GM18508 (cell line): ENCODE data around the gene BAG2.

Source experiments
- ATAC-seq: cut with Tn5 transposase; IDR thresholded peaks from one replicate; pipeline ENCODE4 v1.9.1; 2021; ENCODE audit warnings: moderate number of reproducible peaks; ENCODE audit not compliant: insufficient read depth, unreplicated experiment

The BAG2 gene

DNA sequence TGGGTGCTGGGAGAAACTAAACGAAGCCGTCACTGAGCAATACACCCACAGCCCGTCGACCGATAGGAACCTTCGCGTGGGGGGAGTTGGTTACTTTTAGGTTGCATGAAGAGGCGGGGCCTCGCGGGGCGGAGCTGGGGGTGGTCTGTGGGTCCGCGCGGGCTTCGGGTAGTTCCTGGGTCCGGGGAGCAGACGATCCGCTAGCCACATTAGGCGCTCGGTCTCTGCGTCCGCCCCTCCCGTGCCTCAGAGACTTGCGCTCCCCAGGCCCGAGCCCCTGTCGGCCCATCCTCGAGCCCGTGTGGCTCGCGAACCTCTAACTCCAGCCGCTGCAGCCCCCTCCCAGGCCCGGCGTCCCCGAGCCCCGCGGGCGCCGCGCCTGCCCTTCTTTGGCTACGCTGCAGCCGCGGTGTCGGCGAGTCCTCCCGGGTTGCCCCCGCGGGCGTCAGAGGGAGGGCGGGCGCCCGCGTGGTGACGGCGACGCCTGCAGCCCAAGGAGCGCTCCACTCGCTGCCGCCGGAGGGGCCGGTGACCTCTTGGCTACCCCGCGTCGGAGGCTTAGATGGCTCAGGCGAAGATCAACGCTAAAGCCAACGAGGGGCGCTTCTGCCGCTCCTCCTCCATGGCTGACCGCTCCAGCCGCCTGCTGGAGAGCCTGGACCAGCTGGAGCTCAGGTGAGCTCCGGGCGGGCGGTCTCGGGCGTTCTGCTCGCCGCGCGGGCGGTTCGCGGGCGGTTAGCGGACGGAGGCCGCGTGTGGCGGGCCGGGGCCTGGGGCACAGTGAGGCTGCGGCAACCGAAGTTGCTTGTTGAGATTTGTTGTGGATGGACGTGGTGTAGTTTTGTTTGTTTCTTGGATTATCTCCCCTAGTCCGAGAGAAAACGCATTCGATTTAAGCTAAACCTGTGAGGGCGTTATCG, at the start of gene BAG2:
BAG2 (plus strand) TSS at position 191 of the 920 bp plus-strand sequence; CDS start at position 563, 372 bp downstream.
- ATAC-seq, result peak; percentile 85

GRCh38 chr6:57123111-57123510, 49.0 kb upstream of the BAG2 start:
- ATAC-seq, result no peak

DNA sequence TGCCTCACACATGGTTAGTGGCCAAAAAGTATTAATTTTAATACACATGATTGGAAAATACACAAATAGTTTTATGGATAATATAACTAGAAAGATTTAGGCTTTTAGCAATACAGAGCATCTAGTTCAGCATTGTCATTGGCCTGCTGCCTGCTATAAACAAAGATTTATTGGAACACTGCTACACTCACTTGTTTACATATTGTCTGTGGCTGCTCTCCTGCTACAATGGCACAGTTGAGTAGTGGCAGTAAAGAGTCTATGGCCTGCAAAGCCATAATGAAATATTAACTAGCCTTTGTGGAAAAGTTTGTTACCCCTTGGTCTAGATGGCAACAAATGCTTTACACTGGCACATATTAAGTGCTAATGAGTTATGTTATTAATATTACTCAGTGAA, 44.4 kb upstream of the BAG2 start:
- ATAC-seq, result no peak

DNA sequence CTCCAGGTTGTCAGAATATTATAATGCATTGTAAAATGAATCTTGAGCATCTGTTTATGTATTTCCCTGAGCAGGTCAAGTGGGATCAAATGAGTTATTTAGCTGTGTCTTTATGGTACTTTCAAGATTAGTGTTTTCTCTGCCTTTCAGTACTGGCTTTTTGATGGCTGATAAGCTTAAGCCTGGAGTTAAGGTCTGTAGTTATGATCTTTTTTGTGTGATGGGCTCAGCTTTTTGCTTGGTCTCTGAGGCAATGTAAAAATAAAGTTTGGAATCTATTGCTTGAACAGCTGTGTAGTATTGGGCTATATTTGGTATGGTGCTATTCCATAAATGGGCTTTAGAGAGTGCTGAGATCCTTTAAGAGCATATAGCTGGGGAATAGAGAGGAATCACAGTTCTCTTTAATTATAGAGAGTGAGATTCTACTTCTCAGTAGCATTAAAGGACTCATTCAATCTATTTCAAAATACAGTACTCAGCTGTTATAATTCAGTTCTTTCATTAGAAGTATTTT, 41.4 kb upstream of the BAG2 start:
- no peak for ATAC-seq

- no peak for ATAC-seq
Observed at GRCh38 chr6:57134954-57135353, 37.2 kb upstream of the BAG2 start.

GRCh38 chr6:57135885-57136284, 36.2 kb upstream of the BAG2 start:
- ATAC-seq, result no peak

GRCh38 chr6:57137350-57137749, 34.8 kb upstream of the BAG2 start:
- no peak for ATAC-seq

DNA sequence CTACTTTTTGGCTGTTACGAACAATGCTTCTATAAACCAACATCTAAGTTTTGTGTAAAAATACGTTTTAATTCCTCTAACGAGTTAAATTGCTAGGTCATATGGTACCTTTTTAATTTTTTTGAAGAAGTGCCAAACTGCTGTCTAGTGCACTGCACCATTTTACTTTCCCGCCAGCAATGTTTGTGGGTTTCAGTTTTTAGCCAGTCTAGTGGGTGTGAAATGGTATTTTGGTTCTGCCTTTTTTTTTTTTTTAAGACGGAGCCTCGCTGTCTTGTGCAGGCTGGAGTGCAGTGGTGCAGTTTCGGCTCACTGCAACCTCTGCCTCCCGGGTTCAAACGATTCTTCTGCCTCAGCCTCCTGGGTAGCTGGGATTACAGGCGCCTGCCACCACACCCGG, 34.1 kb upstream of the BAG2 start:
- no peak for ATAC-seq

DNA sequence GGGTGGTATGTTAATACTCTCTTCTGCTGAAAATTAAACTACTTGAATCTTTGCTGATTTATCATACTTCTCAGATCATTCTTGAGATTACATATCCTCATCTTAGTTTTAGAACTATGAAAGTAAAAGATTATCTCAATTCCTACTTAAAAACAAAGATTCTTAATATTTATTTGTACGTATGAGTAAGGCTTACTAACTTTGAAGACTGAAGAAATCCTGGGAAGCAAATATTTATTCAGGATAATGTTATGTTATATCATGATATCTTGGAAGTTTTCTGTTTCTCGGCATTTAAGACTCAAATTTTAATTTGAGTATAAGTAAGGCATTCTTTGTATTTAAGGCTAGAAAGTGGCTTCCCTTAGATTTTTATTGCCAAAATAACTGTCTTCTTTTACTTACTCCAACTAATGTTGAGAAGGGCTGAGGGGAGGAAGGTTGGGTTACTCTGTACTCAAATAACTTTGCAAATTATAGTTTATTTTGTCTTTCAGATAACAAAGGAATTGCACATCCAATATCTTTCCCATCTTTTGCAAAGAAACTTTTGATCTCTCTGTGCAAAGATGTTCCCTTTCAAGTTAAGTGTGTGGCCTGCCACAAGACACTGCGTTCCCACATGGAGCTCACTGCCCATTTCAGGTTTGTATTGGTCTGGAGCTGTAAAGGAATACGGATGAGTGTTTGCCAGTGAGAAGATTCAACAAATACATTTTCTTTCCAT, 30.5 kb upstream of the BAG2 start:
- ATAC-seq, result no peak

DNA sequence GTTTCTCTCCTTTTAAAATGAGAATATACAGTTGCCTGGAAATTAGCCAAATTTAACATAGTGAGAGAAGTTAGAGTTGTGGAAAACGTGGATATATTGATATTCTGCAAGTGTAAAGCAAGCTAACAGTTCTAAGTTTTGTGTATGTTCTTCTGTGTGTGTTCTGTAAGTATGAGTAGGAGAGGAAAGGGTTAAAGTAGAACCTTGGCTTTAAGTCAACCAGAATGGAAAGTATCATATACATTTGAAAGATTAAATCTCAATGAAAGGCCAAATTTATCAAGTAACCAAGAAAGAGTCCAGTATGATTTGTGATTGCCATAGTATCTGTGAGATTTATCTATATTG, 30.0 kb upstream of the BAG2 start:
- ATAC-seq, result no peak

DNA sequence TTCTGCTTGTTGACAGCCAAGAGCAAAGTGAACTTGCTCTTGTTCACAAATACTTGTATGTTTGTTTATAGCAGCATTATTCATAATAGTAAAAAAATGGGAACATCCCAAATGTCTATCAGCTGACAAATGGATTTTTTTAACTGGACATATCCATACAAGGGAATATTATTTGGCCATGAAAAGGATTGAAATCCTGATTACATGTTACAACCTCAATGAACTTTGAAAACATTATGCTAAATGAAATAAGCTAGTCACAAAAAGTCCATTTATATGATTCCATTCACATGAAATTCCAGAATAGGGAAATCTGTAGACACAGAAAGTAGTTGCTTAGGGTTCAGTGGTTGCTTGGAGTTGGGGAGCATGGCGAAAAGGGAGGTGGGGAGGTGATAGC, 28.4 kb upstream of the BAG2 start:
- ATAC-seq, result no peak

DNA sequence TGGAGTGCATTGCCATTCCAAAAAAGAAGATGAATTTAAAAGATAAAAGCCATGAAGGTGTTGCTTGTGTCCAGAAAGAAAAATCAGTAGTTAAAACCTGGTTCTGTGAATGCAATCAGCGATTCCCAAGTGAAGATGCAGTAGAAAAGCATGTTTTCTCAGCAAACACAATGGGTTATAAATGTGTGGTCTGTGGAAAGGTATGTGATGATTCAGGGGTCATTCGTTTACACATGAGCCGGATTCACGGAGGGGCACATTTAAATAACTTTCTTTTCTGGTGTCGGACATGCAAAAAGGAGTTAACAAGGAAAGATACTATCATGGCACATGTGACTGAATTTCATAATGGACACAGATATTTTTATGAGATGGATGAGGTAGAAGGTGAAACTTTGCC, 24.7 kb upstream of the BAG2 start:
- ATAC-seq, result no peak

GRCh38 chr6:57147955-57148858, 23.9 kb upstream of the BAG2 start:
- ATAC-seq, result no peak

GRCh38 chr6:57158658-57159057, 13.5 kb upstream of the BAG2 start:
- ATAC-seq, result no peak

DNA sequence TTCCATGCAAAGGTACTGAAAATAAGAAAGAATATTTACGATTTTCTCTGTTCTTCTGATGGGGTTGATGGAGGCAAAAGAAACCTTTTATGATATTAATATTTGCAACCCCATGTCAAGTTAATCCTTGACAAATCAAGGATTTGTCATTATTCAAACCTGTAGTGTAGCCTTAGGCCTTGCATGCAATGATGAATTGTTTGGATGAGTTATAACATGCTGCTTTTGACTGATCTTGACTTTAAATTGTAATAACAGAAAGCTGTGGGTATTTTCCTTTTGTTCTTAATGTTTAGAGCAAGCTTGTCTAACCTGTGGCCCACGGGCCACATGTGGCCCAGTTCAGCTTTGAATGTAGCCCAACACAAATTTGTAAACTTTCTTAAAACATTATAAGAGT, 13.0 kb upstream of the BAG2 start:
- no peak for ATAC-seq

GRCh38 chr6:57162028-57162427, 10.1 kb upstream of the BAG2 start:
- no peak for ATAC-seq

DNA sequence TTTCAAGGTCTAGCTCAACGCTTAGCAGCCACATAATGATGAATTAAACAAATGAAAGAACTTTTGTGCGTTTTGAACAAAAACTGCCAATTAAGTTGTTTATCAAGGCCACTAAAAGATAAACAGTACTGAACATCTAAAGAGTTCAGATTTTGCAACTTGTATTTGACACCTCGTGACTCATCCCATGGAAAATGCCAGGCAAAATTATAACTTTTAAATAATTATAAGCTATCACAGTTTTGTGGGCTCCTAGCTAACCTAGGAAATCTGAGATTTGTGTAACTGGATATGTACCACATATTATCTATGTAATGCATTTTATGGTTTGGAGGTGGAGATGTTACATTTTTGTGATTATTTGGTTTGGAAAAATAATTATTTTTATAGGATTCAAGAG, 9.6 kb upstream of the BAG2 start:
- ATAC-seq, result no peak

- no peak for ATAC-seq
Observed at GRCh38 chr6:57163956-57164355, 8.2 kb upstream of the BAG2 start.

DNA sequence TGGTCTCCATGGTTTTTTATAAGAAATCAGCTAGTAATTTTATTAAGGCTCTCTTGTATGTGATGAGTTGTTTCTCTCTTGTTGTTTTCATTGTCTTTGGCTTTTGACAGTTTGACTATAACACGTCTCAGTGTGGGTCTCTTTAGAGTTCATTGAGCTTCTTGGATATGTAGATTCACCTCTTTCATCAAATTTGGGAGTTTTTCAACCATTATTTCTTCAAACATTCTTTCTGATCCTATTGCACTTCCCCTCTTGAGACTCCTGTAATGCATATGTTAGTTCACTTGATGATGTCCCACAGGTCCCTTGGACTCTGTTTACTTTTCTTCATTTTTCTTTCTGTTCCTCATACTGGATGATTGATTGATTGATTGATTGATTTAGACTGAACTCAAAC, 7.0 kb upstream of the BAG2 start:
- ATAC-seq, result no peak

DNA sequence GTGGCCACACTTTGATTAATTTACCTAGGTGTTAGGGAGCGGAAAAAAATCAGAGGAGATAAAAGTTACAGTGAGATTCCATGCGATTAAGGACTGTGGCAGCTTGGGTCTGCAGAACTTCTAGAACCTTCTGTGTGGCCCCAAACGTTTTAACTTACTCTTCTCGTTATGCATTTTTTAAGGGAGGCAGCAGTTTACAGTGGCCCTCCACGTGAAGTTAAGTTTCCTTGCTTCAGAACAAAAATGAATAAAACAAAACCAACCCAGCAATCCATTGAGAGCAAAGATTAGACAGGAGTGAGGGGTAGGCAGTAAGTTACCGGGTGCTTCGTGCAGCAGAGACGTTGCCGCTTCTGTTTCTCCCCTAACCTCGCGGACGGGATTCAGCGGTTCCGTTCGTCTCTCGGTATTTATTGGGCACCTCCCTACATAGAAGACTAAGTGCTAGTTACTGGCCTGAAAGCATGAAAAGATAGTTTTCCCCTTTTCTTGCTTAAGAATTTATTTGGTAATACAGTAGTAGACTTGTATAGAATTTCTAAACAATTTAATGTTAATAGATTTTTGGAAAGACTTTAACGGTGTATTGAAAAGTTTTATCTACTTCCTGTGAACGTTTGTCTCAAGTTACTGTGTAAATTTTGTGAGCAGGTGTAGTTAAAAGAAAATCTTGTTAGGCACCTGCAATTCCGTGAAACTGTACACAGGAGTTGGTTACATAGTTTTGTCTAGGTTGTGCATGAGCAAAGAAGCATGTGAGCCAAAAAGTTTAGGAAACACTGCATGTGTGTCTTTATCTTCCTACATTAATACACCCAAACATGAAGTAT, 1.1 kb downstream of the BAG2 start:
- ATAC-seq, result no peak
